IPS DF 4.7 (cell line): ENCODE data around the gene MACROH2A1.

Experiments
- DNase-seq: peaks from one replicate; pipeline ENCODE4 v3.0.0-alpha.2; 2013; ENCODE audit warnings: low spot score; ENCODE audit errors: extremely low read depth

The MACROH2A1 gene

DNA sequence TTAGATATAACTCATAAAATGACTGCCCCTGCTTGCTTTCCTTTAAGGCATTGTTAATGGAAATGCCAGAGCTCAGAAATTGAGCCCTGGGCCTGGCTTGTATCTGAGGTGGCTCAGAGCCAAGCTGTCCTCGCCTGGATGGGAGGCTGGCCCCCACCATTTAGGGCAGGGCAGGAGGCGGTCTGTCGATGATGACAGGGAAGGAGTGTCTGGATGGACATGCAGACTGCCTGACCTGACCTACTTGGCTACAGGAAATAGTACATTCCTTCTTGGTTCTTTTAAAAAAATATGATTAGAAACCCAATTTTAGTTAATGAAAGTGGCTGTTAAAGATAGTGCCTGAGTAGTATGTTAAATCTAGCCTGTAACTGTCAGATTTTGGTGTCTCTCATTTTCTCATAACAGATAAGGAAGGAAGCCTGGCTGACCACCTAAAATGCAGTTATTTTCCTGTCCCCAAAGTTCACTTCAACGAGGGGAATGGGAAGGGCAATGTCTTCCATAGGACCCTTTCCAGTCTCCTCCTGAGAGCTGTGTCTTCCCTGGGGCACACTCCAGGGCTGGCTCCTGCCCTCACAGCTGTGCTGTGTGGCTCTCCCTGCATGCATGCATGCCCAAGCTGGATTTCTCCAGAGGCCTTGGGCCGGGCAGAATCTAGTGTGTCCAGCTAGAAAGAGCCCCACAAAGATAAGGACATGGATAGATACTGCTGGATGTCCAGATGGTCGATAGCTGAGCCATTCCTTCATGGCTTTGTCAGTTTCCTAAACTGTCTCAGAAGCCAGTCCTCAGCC lies 42.3 kb downstream of the MACROH2A1 start:
- no peak for DNase-seq

- DNase-seq = no peak
These were observed 43.9 kb downstream of the MACROH2A1 start for GRCh38 chr5:135355169-135355568.

DNA sequence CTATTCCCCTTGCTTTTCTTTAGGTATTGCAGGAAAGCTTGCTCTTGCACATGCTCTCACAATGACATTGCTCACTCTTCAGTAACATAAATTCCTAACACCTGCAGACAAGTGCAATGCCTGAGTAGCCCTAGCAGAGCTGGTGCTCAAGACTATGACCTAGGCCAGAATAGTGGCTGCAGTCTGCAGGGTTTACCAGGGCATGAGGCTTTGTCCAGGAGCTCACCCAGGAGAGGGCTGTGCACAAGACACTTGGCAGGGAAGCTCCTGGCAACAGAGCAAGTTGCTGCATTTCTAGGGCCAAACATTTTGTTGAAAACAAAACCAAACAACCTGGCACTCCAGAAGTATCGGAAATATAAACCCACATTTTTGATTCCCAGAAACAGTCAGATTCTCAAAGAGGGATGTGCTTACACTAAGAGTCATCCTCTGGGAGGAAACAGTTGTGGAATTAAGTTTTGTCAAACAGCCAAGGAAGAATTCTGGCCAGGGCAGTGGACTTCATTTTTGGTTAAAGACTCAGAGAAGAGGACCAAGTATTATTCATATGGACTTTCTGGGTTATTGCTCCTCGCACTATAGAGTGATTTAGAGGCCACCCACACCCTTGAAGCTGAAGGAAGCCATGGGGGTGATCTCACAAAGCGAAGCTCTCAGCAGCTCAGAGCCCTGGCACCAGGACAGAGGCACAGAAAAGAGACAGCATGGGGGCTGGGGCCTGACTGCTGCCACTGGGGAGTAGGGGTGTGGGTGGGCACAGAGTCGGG lies 44.9 kb downstream of the MACROH2A1 start:
- no peak for DNase-seq

DNA sequence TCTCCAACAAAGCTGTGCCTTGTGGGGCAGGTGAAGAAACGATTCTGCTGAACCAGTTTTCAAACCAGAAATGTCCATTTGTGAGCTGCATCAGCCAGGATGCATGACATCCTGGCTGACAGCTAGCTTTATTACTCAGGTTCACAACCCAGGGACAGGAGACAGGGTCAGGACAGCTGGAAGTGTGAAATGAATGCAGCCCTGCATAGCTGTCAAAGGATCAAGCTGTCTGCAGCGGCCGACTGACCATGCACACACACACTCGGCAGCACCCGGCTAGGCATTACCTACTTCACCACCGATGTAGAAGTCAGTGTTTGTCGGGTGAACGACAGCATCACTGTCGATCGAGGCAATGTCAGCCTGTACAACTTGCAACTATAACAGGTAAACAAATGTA lies 48.5 kb downstream of the MACROH2A1 start:
- DNase-seq = no peak

GRCh38 chr5:135349886-135350285 lies 49.1 kb downstream of the MACROH2A1 start:
- DNase-seq = no peak

DNA sequence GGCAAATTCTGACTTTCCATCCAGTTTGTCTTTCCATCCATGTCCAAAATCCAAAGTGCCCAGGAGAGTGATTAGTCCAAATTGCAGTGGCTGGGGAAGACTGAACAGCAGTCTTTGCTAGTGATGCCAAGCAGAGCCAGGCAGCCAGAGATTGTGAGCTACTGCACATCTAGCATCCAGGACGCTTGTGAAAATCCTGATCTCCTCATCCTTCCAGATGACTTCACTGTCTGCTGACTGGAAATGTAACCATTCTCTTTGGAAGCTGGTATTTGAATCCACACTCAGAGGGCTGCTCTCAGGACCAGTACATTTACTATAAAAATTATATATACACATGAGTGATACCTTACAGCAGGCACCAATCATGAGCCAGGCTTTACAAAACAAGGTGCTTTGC lies 49.6 kb downstream of the MACROH2A1 start:
- no peak for DNase-seq

- DNase-seq = no peak
These were observed 50.1 kb downstream of the MACROH2A1 start for GRCh38 chr5:135348918-135349317.

- DNase-seq = no peak
These were observed 51.6 kb downstream of the MACROH2A1 start for GRCh38 chr5:135347392-135347791.

DNA sequence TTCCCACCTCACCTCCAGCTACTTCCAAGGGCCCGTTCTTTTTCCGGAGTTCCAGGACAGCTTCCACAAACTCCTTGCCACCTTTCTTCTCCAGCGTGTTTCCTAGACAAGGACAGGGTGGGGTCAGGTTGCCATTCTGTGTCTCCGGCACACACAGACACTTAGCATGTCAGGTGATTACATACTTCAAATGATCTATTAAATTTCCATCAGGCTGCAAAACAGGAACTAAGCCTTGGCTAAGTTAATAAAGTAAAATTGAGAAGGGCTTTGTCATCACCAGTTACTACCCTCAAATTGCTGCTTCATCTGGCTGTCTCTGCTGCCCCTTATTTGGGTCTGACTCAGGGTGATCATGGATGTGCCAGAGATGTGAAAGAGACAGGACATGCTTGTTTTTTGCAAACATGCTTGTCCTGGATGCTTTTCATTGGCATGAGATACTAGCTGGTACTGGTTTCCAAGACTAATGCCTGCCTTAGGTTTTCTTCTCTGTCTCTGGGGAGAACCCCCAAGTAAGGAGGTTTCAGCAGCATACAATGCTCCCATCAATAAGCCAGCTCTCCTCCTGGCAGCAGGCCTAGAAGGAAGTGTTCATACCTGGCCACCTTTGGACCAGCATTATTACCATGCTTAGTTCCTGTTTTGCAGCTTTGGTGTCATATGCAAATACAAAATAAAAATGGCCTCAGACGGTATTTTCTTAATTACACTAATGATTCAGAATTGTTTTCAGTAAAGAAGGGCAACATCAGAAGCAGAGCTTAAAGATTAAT lies 52.9 kb downstream of the MACROH2A1 start:
- no peak for DNase-seq

GRCh38 chr5:135344349-135344748 lies 54.7 kb downstream of the MACROH2A1 start:
- DNase-seq = no peak

DNA sequence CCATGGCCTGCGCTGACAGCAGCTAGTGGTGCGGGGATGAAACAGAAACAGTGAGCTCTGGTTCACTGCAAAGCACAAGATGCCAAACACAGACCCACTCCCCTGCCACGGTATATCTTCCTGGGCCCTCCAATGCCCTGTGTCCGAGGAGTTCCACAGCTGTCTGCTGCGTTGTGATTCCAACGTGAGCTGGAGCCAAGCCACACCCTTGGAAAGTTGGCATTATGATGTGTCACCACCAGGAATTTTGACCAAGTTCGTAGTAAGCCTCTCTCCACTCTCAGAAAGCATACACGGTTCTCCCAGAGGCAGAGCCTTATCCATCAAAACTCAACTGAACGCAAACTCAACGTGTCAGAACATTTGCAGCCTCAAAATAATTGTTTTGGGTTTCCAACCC lies 55.6 kb downstream of the MACROH2A1 start:
- DNase-seq = no peak

GRCh38 chr5:135342551-135342875 lies 56.5 kb downstream of the MACROH2A1 start:
- DNase-seq = no peak

- DNase-seq = no peak
These were observed 57.1 kb downstream of the MACROH2A1 start for GRCh38 chr5:135341696-135342550.

GRCh38 chr5:135341016-135341666 lies 57.9 kb downstream of the MACROH2A1 start:
- DNase-seq = no peak

DNA sequence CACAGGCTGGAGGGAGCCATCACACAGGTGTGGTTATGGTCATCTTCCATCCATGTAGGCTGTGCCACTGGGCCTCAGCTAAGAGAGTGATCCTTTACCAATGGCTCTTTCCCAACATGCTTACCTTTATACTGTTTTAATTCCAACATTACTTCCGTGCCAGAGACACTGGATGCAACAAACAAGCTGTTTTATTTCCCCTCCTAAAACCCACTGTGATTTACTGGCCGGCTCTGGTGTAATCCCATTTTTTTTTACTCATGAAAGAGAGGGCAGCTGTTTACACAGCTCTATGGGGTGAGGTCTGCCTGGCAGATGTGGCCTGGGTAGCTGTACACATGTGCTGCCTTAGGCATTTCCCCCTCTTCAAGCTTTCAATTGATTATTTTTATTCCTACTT lies 58.5 kb downstream of the MACROH2A1 start:
- no peak for DNase-seq

- DNase-seq = no peak
These were observed 59.4 kb downstream of the MACROH2A1 start for GRCh38 chr5:135339623-135340022.

DNA sequence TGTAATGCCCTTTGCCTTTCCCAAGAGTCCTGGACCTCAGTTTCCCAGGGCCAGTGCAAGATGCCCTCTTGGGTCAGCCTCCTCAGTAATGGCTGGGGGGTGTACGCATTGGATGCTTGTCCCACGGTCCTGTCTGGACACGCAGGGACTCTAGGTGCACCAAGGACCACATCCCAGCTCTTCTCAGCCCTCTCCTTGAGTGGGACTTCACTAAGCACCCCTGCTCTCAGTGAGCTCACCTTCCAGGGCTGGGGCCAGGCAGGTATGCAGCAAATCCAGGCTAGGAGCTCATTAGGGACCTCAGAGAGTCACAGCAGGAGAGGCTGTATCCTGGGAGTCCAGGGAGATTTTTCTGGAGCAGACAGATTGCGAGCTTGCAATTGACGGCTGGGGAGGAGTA lies 59.8 kb downstream of the MACROH2A1 start:
- no peak for DNase-seq

DNA sequence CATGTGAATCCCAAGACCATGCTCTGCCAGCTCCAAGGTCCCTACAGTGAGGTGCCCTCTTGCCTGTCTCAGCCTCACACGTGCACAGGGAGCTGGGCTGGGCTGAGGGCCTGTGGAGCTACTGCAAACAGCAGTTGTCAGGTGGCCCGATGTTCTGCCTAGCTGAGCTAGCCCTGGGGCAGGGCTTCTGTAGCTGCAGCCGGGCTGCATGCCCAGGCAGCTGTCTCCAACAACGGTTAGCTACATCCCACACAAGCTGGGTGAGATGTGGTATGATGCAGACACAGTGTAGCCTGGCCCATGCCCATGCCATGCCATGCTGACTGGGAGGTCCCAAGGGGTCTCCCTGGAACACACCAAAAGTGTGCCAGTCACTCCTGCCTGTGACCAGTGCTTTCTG lies 62.0 kb downstream of the MACROH2A1 start:
- DNase-seq = no peak

GRCh38 chr5:135335031-135335828 lies 63.8 kb downstream of the MACROH2A1 start:
- DNase-seq = no peak
